Caco-2 (cell line): ENCODE measurements around the gene NBAS. TPM values are rescaled to one million over a fixed set of nuclear protein-coding genes. Genes with fewer than 3 reads are reported as not detected.

Source experiments
- BruUV-seq: library from RNA; stranded (reverse); fragments of 400-500 nt; replicated peaks from 2 replicates; lab custom pipeline; 2021; lab: Mats Ljungman, UMichigan
- CTCF ChIA-PET: fragments of 300-600 bp; sonication (Branson Sonifier 250); formaldehyde crosslinking; loops from one replicate; lab custom pipeline; 2022; ENCODE audit warnings: antibody characterized with exemption; lab: Charles Lee
- POLR2A ChIA-PET: fragments of 300-600 bp; sonication (Branson Sonifier 250); formaldehyde crosslinking; loops from one replicate; lab custom pipeline; 2022; ENCODE audit warnings: antibody characterized with exemption; lab: Charles Lee
- DNase-seq, 2 experiments: peaks; one replicate each; pipeline versions ENCODE4 v3.0.0 to v3.0.0-alpha.2; 2020 to 2022
- H3K27me3 ChIP-seq: replicated peaks from 2 replicates; pipeline ENCODE4 v1.6.0; 2011; ENCODE audit warnings: low read length; ENCODE audit not compliant: control insufficient read depth, insufficient read depth
- H3K36me3 ChIP-seq: 2 replicates; pipeline ENCODE4 v1.5.1; 2011; ENCODE audit warnings: low read length; ENCODE audit not compliant: control insufficient read depth, insufficient read depth
- H3K4me1 ChIP-seq: fragments of 250-450 bp; sonication (Bioruptor Pico); 2 replicates; pipeline ENCODE4 v1.5.1; 2020; ENCODE audit warnings: mild to moderate bottlenecking
- H3K4me3 ChIP-seq: 2 replicates; pipeline ENCODE4 v1.5.1; 2011; ENCODE audit warnings: low read depth, mild to moderate bottlenecking, control low read depth, low read length
- H3K9me3 ChIP-seq: fragments of 250-450 bp; sonication (Bioruptor Pico); 2 replicates; pipeline ENCODE4 v1.5.1; 2020; ENCODE audit warnings: mild to moderate bottlenecking, moderate library complexity
- H3K27ac Mint-ChIP-seq: one replicate; pipeline ENCODE4 v1.8.0; 2022; ENCODE audit warnings: mixed read lengths; ENCODE audit not compliant: unreplicated experiment
- H3K27me3 Mint-ChIP-seq: one replicate; pipeline ENCODE4 v1.8.0; 2022; ENCODE audit warnings: mixed read lengths; ENCODE audit not compliant: insufficient read depth, unreplicated experiment
- H3K36me3 Mint-ChIP-seq: one replicate; pipeline ENCODE4 v1.8.0; 2022; ENCODE audit warnings: mild to moderate bottlenecking, mixed read lengths; ENCODE audit not compliant: insufficient read depth, unreplicated experiment
- H3K4me1 Mint-ChIP-seq: one replicate; pipeline ENCODE4 v1.8.0; 2022; ENCODE audit warnings: low read depth, mixed read lengths; ENCODE audit not compliant: unreplicated experiment
- H3K4me3 Mint-ChIP-seq: one replicate; pipeline ENCODE4 v1.8.0; 2022; ENCODE audit warnings: mild to moderate bottlenecking, moderate library complexity, mixed read lengths; ENCODE audit not compliant: unreplicated experiment
- H3K9me3 Mint-ChIP-seq: one replicate; pipeline ENCODE4 v1.8.0; 2022; ENCODE audit warnings: mixed read lengths; ENCODE audit not compliant: unreplicated experiment
- intact Hi-C: fragments of 100-400 bp; cut with micrococcal nuclease; formaldehyde crosslinking; loops from one replicate; pipeline ENCODE4 v1.10.0; 2022; ENCODE audit not compliant: unreplicated experiment
- total RNA-seq: library from RNA; stranded (reverse); gene quantifications from 2 replicates; pipeline ENCODE4 v1.2.3, GENCODE V29; 2022
- TF ChIP-seq, protein P1 (sequence below), 2 experiments: fragments of 200-600 bp in 1 of 2; IDR thresholded peaks; 1 replicate in 1 of 2; 2 replicates in 1 of 2; pipeline versions ENCODE4 v1.5.1 to v1.8.0; 2011 to 2022; ENCODE audit warnings: antibody characterized with exemption in 1 of 2, control low read depth in 1 of 2, inconsistent platforms in 1 of 2, low read depth in 1 of 2, low read length in 1 of 2, mild to moderate bottlenecking in 1 of 2, moderate library complexity in 1 of 2; ENCODE audit not compliant: insufficient read depth in 1 of 2, severe bottlenecking in 1 of 2, unreplicated experiment in 1 of 2

Gene NBAS
- total RNA-seq, 1 experiment from 2014 or later: 31.1 TPM

DNA sequence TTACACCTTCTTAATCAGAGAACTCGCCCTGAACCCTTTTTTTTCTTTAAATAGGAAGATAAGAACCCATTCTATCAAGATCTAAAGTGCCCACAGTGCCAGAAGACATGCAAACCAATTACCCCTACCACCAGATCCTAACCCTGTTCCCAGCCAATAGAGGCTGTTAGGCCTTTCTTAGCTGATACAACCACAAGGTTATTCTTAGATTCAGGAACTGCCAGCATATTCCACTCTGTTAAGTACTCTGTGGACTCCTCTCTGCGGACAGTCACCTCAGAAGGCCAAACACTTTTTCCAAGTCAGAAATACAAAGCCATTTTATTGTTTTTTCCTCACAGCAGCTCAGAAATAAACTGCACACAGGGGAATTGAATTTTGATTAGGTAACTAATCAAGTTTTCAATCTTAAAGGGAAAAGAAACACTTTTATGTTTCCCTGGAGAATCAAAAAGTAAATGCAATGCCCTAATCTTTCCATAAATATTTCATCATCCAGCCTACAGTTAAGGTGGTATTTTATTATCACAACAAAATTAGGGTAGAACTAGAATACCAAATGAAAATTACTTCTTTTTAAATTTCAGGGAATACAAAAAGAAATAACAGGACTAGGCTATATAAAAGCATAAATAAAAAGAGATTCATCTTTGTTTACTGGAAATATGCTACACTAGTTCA, 111.4 kb downstream of the NBAS start:
- no TSS peak for BruUV-seq
- H3K4me1 Mint-ChIP-seq: no peaks in the 10 kb centered on the region
- H3K36me3 Mint-ChIP-seq: peaks cover 6% of the 10 kb centered on the region
- H3K9me3 Mint-ChIP-seq: peaks cover 11% of the 10 kb centered on the region
- TF ChIP-seq, protein P1, sequence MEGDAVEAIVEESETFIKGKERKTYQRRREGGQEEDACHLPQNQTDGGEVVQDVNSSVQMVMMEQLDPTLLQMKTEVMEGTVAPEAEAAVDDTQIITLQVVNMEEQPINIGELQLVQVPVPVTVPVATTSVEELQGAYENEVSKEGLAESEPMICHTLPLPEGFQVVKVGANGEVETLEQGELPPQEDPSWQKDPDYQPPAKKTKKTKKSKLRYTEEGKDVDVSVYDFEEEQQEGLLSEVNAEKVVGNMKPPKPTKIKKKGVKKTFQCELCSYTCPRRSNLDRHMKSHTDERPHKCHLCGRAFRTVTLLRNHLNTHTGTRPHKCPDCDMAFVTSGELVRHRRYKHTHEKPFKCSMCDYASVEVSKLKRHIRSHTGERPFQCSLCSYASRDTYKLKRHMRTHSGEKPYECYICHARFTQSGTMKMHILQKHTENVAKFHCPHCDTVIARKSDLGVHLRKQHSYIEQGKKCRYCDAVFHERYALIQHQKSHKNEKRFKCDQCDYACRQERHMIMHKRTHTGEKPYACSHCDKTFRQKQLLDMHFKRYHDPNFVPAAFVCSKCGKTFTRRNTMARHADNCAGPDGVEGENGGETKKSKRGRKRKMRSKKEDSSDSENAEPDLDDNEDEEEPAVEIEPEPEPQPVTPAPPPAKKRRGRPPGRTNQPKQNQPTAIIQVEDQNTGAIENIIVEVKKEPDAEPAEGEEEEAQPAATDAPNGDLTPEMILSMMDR (IDR thresholded peaks at IDR 0.05; ENCODE audit: insufficient read depth in 1 of 2, low read depth in 1 of 2, low read length in 1 of 2, severe bottlenecking in 1 of 2, unreplicated experiment in 1 of 2): no peak
- no peaks in the 10 kb centered on the region for H3K36me3 ChIP-seq
- DNase-seq: no peak
- no peak overlapping the region for H3K27ac Mint-ChIP-seq
- no peaks in the 10 kb centered on the region for H3K27me3 ChIP-seq
- H3K4me1 ChIP-seq: no peaks in the 10 kb centered on the region
- H3K27me3 Mint-ChIP-seq: no peaks in the 10 kb centered on the region
- ChIA-PET CTCF (interaction anchor here (0.7 kb wide), 1 partner anchor 49 kb away, joined by 6 read pairs; no protein-coding TSS in a partner anchor), POLR2A (no interaction called here)
- no peak overlapping the region for H3K4me3 ChIP-seq
- no peaks in the 10 kb centered on the region for H3K9me3 ChIP-seq
- intact Hi-C loops: no loop called here
- no peak overlapping the region for H3K4me3 Mint-ChIP-seq

DNA sequence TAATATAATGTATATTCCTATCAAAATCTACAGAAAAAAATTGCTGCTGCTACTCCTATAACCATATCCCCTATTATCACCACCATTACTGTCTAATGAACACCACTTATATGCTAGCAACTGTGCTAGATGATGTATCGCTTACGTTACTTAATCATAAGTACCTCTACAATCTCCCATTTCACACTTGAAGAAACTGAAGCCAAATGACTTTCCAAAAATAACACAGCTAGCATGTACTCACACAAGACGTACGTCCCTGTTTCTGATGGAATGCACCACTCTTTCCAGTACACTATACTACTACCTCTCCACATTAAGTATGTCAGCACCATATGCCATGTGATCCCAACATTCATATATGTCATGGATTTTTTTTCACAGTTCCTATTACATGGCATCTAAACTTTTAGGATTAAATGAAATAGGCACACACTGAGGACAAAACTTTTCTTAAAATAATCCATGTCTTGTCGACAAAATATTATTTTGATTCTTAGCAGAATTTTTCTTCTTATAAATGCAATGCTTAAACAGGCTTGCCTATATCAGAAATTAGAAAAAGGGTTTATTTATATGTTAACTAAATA, 112.8 kb downstream of the NBAS start:
- ChIA-PET CTCF (no interaction called here), POLR2A (no interaction called here)
- Histone ChIP-seq H3K4me3 (no peak overlapping the region), H3K36me3 (no peaks in the 10 kb centered on the region), H3K4me1 (no peaks in the 10 kb centered on the region), H3K9me3 (no peaks in the 10 kb centered on the region), H3K27me3 (no peaks in the 10 kb centered on the region)
- Mint-ChIP-seq H3K9me3 (peaks cover 11% of the 10 kb centered on the region), H3K4me1 (no peaks in the 10 kb centered on the region), H3K27me3 (no peaks in the 10 kb centered on the region), H3K4me3 (no peak overlapping the region), H3K27ac (no peak overlapping the region), H3K36me3 (peaks cover 6% of the 10 kb centered on the region)
- no peak for DNase-seq
- TF ChIP-seq, protein P1 (IDR thresholded peaks at IDR 0.05; ENCODE audit: insufficient read depth in 1 of 2, low read depth in 1 of 2, low read length in 1 of 2, severe bottlenecking in 1 of 2, unreplicated experiment in 1 of 2): no peak
- BruUV-seq: no TSS peak
- intact Hi-C loops: no loop called here

DNA sequence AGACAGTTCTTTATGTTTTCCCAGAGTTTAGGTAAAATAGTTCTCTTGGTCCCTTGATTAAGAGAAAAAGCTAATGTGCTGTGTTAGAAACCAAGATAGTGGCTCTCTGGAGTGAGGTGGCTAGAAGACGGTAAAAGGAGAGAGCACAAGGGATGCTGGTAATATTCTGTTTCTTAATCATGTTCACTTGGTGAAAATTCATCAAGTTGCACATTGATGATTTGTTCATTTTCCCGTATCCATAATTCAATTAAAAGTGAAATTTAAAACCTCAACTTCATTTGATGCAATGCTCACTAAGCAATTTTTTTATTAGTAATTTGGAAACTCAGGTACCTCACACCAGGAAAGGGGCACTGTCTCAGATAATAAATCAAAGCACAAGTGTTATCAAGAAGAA, 113.8 kb downstream of the NBAS start:
- Histone ChIP-seq H3K36me3 (no peaks in the 10 kb centered on the region), H3K9me3 (no peaks in the 10 kb centered on the region), H3K27me3 (no peaks in the 10 kb centered on the region), H3K4me1 (no peaks in the 10 kb centered on the region), H3K4me3 (no peak overlapping the region)
- no peak overlapping the region for H3K27ac Mint-ChIP-seq
- H3K4me1 Mint-ChIP-seq: no peaks in the 10 kb centered on the region
- POLR2A ChIA-PET: no interaction called here
- peaks cover 11% of the 10 kb centered on the region for H3K9me3 Mint-ChIP-seq
- no TSS peak for BruUV-seq
- TF ChIP-seq, protein P1 (IDR thresholded peaks at IDR 0.05; ENCODE audit: insufficient read depth in 1 of 2, low read depth in 1 of 2, low read length in 1 of 2, severe bottlenecking in 1 of 2, unreplicated experiment in 1 of 2): no peak
- H3K4me3 Mint-ChIP-seq: no peak overlapping the region
- intact Hi-C loops: no loop called here
- no peak for DNase-seq
- H3K27me3 Mint-ChIP-seq: no peaks in the 10 kb centered on the region
- CTCF ChIA-PET: no interaction called here
- peaks cover 6% of the 10 kb centered on the region for H3K36me3 Mint-ChIP-seq
